Epithelial cell of prostate (primary cell): ENCODE measurements around the gene NDUFA13.

ENCODE experiments used
- DNase-seq: peaks from one replicate; pipeline ENCODE4 v3.0.0-alpha.2; 2011; ENCODE audit warnings: low read depth, low spot score
- H3K27ac ChIP-seq: fragments of 450-650 bp; 2 replicates; pipeline ENCODE4 v1.5.1; 2017; ENCODE audit warnings: mild to moderate bottlenecking

Gene NDUFA13

DNA sequence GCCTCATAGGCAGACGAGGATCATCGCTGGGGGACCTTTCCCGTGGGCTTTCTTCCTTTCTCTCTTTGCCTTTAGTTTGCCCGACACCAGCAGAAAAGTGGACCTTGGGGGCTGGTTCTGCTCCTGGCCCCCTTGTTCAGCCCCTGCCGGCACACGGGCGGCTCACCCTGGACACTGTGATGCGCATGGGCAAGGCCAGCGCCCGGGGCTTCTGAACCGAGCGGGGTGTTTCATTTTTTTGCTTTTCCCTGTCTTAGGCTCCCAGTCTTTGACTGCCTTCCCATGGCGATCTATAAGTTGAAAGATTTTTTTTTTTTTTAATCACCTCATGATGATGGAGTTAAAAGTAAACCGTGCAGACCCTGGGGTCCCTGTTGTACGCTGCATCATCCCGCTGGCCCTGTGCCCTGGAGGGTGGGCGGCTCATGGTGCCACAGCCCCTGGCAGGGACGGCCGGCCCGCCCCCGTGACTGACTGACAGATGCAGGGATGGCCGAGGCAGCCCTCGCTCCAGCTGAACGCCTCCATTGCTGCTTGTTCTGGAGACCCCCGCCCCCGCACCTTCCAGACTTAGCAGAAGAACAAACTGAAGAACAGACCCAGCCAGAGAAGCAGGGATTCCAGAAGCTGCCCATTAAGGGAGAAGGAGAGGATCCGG, 10.2 kb upstream of the NDUFA13 start:
- DNase-seq, result no peak

GRCh38 chr19:19506592-19506991, 9.4 kb upstream of the NDUFA13 start:
- DNase-seq, result no peak
- H3K27ac ChIP-seq, result no peak overlapping the region

More for the DNA sequence above, 10.2 kb upstream of the NDUFA13 start:
- H3K27ac ChIP-seq, result no peak overlapping the region

GRCh38 chr19:19507354-19507753, 8.7 kb upstream of the NDUFA13 start:
- no peak for DNase-seq
- no peak overlapping the region for H3K27ac ChIP-seq

DNA sequence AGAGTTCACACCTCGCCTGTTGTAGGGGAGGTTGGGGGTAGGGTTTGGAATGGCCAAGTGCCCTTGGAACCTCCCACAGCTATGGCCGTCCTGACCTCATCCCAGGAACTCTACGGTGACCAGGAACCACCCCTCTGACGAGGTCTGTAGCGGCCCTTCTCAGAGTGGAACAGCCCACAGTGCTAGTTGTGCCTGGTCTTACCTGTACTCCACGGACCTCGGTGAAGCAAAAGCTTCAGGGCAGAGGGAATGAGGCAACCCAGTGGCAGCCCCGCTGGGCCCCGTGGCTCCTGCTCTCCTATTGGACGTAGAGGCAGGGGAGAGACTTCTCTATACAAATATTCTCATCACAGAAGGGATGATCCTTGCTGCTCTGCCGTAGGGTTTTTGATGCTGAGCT, 7.8 kb upstream of the NDUFA13 start:
- no peak overlapping the region for H3K27ac ChIP-seq
- no peak for DNase-seq

- H3K27ac ChIP-seq, result no peak overlapping the region
- DNase-seq, result no peak
Measured at GRCh38 chr19:19510432-19510831, 5.6 kb upstream of the NDUFA13 start.

- H3K27ac ChIP-seq, result no peak overlapping the region
- DNase-seq, result no peak
Measured at GRCh38 chr19:19513682-19514081, 2.3 kb upstream of the NDUFA13 start.

DNA sequence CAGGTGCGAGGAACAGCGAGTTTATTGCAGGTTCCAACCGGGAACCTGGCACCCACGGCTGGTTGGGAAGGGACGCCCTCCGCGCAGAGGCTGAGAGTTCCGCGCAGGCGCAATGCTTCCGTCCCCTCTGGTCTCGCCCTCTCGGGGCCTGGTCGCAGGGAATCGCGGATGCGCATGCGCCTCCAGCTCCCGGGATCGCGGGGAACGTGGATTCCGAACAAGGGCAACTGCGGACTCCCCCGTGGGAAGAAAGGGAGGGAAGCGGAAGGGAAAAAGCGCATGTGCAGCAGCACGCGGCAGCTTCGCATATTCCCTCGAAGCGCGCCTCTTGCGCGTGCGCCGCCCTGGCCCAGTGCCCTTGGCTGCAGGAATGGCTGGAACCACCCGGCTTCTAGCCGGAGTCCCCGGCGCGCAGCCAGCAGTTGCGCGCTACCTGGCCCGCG, 1.8 kb upstream of the NDUFA13 start:
- H3K27ac ChIP-seq, result no peak overlapping the region
- no peak for DNase-seq

- peak within 1 kb of the TSS; percentile 65 for H3K27ac ChIP-seq
- no peak for DNase-seq
Measured at GRCh38 chr19:19514881-19515641, 964 bp upstream of the NDUFA13 start, which contains the start of gene TSSK6. TSSK6 (minus strand) TSS chr19:19515548; CDS start chr19:19515427, 121 bp downstream.

- no peak for DNase-seq
- no peak overlapping the region for H3K27ac ChIP-seq
Measured at GRCh38 chr19:19517235-19517619, 1.2 kb downstream of the NDUFA13 start.

DNA sequence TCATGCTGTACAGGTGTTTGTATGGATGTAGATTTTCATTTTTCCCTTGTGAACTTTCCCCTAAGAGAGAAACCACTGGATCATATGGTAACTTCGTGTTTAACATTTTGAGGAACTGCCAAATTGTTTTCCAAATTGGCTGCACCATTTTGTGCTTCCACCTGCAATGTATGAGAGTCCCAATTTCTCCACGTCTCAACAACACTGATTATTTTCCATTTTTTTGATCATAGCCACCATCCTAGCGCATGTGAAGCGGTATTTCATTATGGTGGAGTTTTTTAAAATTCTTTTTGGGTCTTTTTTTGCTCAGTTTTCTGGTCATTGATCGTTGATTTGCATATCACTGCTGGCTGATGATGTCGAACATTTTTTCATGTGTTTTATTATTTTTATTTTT, 5.0 kb downstream of the NDUFA13 start:
- H3K27ac ChIP-seq, result no peak overlapping the region
- no peak for DNase-seq

DNA sequence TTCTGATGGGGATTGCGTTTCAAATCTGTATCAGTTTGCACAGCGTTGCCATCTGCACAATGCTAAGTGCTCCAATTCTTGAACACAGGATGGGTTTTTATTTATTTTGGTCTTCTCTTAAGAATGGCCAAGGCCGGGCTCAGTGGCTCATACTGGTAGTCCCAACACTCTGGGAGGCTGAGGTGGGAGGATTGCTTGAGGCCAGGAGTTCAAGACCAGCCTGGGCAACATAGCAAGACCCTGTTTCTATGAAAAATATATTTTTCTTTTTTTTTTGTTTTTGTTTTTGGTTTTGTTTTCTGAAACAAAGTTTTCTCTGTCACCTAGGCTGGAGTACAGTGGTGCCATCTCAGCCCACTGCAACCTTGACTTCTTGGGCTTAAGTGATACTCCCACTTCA, 7.2 kb downstream of the NDUFA13 start:
- H3K27ac ChIP-seq, result no peak overlapping the region
- no peak for DNase-seq

DNA sequence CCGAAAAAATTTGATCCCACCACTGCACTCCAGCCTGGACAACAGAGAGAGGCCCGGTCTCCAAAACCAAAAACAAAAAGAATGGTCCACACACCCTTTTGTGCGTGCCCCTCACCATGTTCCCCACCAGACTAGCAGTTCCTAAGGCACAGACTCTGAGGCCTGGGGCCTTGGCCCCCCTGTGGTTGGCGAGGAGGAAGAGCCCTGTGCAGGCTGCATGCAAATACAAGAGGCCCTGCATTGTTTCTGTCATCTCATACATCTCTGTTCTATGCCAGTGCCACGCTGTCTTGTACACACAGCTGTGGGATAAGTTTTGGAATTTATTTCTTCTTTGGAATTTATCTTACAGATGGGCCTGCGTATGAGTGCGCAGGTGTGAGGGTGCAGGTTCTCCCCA, 8.0 kb downstream of the NDUFA13 start:
- H3K27ac ChIP-seq, result no peak overlapping the region
- no peak for DNase-seq

DNA sequence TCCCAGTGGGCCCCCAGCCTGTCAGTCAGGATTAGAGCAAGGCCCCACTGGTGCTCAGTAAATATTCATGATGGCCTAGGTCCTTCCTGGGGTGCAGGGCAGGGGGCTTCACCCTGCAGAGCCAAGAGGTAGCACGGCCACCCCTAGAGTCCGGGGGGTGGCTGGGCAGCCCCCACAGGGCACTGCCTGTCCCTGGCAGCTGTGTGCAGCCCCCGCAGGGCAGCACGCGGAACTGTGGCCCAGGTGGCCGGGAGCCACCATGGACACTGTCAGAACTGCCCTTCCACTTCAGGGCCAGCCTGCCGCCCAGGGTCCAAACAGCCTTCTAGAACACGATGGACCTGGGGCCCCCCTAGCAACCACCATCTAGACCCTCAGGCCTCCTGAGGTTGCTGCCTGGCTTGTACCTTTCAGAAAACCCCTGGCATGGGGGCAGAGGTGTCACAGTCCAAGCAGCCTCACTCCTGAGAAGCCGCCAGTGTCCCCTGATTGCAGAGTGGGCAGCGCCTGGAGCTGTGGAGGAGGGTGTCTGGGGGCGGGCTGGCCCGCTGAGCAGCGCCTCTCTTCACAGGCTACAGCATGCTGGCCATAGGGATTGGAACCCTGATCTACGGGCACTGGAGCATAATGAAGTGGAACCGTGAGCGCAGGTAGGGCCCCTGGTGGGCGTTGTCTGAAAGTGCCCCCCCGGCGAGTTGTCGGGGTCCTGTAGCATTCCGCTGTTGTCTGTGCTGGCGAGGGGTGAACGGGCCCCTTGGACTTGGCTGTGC, 9.8 kb downstream of the NDUFA13 start:
- no peak for DNase-seq
- no peak overlapping the region for H3K27ac ChIP-seq

GRCh38 chr19:19526581-19527370, 10.8 kb downstream of the NDUFA13 start:
- DNase-seq, result no peak

GRCh38 chr19:19527371-19527656, 11.3 kb downstream of the NDUFA13 start:
- no peak for DNase-seq
- no peak overlapping the region for H3K27ac ChIP-seq

More at GRCh38 chr19:19526581-19527370, 10.8 kb downstream of the NDUFA13 start:
- no peak overlapping the region for H3K27ac ChIP-seq

DNA sequence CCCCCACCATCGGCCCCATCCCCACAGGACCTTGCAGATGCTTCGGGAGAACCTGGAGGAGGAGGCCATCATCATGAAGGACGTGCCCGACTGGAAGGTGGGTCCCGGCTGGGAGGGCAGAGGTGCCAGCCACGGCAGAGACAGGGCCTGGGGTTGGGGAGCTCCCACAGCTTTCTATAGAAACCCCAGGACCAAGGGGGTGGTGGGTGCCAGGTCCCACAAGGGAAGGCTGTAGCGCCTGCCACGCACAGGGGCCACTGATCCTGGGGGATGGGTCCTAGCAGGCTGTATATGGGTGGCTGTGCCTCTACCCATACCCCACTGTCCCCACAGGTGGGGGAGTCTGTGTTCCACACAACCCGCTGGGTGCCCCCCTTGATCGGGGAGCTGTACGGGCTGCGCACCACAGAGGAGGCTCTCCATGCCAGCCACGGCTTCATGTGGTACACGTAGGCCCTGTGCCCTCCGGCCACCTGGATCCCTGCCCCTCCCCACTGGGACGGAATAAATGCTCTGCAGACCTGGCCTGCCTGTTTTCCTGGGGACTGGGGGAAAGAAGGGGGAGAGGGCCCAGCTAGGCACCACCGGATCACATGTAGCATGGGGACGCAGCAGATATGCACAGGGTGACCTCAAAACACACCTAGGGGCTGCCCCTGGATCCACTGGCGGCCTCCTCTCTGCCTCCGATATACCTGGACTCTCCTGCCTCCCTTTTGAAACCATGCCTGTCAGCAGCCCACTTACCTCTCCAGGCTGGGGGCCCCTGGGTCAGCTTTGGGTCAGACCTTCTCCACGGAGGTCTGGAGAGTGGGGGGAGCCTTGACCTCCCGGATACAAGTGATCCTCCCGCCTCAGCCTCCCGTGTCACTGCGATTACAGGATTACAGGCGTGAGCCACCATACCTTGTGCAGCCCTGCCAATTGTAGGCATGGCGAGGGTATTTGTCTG, 11.9 kb downstream of the NDUFA13 start:
- H3K27ac ChIP-seq, result no peak overlapping the region
- no peak for DNase-seq

DNA sequence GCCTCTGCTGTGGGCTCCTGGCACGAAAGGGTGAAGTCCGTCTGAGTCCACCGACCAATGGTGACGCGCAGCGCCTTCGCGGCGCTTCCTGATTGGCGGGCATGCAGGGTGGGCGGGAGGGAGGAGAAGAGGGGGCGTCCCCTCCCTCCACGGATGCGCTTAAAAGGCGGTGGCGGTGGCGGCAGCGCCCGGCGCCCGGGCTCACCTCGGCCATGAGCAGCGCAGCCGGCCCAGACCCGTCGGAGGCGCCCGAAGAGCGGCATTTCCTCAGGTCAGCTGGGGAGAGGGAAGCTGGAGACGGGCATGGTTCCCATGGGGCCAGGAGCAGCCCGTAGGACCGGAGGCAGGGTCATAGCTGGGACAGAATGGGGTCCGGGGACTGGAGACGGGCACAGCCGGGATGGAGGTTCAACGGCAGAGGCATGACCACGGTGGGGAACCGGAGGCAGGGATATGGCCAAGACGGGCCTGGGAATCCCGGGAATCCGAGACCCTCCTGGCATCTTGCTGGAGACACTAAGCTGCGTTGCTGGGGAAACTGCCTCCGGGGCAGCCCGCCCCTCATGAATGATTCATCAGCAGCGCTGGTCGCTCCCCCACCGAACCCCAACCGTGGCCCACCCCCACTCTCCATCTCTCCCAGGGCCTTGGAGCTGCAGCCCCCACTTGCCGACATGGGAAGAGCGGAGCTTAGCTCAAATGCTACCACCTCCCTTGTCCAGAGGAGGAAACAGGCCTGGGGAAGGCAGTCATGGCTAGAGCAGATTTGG, 12.9 kb downstream of the NDUFA13 start, which contains the start of gene YJEFN3:
Gene YJEFN3, plus strand, starts transcription at position 191 of the 770 bp plus-strand sequence. Its CDS starts 22 bp downstream, at position 213.
- DNase-seq, result no peak
- H3K27ac ChIP-seq, result no peak within 1 kb of the TSS

DNA sequence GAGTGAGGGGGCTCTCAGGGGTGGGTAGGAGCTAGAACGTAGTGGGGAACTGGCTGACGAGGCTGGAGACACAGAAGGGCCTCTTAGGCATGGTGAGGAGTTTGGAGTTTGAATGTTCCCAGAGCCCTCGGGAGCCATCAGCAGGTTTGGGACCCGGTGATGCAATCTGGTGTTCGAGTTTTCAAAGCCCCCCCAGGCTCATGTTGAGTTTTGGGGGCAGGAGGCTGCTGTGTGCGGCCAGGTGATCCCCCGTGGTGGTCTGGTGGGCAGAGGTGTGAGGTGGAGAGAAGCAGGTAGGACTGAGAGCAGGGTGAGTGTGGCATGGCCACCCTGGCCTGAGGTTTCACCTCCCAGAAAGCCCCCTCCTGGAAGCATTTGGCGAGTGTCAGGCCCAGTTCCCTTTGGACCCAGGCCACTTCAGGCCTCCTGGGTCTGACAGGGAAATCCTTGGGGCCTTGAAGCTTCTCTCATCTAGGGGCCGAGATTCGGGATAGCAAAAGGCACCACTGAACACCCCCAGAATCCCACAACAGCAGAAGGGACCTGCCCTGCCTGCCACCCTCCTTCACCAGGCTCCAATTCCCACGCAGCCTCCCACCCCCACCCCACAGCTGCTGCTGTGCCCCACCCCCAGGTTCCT, 13.9 kb downstream of the NDUFA13 start:
- DNase-seq, result no peak
- no peak overlapping the region for H3K27ac ChIP-seq
